Astrocyte of the hippocampus (primary cell): Measurements from ENCODE around the gene HPSE2.
"Not testable (repeated sequence)": the region's sequence is repeated elsewhere in the genome, so short reads cannot be mapped to it uniquely, and the experiment has no call there.

Source experiments
- DNase-seq: peaks from one replicate; pipeline ENCODE4 v3.0.0; 2011; ENCODE audit warnings: low read depth, low spot score

HPSE2 gene

GRCh38 chr10:98568551-98568950, 667.1 kb downstream of the HPSE2 start:
- no peak for DNase-seq

DNA sequence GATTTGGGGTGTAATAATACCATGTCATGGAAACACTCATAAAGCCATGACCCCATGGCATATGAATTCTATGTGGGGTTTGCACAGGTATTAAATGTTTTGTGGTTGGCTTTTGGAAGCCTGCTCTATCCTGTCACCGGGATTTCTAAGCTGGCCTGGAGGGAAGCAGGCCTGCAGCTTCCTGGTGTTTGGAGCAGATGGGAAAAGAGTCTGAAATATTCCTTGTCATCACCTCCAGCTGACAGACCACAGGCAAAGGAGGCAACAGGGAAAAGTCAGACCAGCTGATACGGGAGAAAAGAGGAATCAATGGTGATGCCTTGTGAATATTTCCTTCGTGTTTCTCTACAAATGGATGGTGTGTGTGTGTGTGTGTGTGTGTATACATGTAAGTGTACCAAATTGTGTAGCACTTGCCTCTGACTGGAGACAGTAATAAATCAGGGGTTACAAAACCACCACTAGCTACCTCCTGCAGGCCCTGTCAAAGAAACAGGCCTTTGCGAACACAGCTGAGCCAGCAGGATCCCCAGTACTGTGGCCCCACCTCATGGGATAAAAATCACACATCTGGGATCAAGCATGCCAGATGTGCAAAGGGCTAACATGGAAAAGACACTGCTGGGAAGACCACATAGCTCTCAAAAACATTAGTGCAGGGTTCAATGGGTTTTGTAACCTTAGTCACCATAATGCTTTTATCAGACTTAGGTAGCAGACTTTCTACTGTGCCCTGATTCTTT, 668.1 kb downstream of the HPSE2 start:
- no peak for DNase-seq

DNA sequence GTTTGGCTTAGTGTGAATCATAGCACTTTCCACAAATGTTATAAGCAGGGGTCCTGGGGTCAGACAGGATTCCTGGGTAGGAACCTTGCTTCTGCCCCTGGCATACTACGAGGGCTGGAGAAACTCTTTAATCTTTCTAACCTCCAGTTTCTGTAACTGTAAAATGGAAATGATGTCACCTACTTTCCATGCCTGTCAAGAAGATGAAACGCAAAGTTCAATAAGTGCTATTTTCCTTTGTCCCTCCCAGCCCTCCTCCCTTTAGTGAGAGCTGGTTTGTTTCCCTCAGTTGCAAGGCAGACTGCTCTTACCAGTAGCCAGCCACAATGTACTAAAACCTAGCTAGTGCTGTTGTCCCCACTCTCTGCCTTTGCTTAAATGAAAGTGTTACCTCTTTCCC, 671.8 kb downstream of the HPSE2 start:
- no peak for DNase-seq

GRCh38 chr10:98560565-98560964, 675.1 kb downstream of the HPSE2 start:
- no peak for DNase-seq

GRCh38 chr10:98556061-98556460, 679.6 kb downstream of the HPSE2 start:
- DNase-seq, result no peak

DNA sequence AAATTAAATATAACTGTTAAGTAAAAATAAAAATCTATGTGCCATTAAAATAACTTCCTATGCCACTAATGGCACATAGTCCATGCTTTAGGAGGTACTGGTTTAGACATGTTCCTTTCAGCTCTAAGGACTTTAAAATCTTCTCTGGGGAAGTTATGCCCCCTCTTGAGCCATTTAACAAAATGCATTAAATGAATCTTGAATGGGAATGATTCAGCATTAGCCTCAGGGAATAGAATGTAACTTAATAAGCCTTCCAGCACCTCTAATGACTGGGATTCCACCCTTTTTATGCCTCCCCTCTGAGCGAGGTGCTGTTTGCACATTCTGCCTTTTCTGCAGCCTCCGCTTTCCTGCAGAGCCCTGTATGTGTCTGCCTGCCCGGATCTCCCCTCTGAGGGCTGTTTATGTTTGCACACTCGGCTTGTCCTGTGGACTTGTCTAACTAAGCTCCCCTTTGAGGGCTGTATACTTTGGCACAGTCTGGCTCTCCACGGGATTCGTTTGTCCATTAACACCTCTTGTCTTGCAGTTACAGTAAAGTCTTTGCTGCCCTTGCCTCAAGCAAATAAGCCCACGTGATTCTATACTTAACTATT, 680.5 kb downstream of the HPSE2 start:
- peak; percentile 12 for DNase-seq

- DNase-seq, result not testable (repeated sequence)
These were observed 694.1 kb downstream of the HPSE2 start for GRCh38 chr10:98541561-98541960.

DNA sequence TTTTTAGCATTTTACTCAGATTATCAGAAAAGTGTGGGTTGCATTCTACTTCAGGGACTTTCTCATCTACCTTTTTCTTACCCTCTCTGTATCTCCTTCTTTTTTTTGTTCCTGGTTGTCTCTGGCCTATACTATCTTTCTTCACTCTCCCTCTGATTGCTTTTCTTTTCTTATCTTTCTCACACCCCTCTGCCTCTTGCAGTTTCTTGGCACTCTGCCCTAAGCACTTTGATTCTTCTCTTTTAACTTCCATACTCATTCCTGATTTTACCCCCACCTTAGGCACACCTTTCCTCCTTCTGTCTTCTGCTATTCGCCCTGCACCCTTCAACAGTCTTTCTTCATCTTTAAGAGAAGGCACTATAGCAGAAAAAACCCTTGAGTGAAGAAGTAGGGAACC, 696.1 kb downstream of the HPSE2 start:
- no peak for DNase-seq

GRCh38 chr10:98538472-98538871, 697.2 kb downstream of the HPSE2 start:
- DNase-seq, result no peak

- DNase-seq, result peak; percentile 49
These were observed 699.1 kb downstream of the HPSE2 start for GRCh38 chr10:98536551-98536950.

GRCh38 chr10:98533746-98534445, 701.8 kb downstream of the HPSE2 start:
- no peak for DNase-seq

DNA sequence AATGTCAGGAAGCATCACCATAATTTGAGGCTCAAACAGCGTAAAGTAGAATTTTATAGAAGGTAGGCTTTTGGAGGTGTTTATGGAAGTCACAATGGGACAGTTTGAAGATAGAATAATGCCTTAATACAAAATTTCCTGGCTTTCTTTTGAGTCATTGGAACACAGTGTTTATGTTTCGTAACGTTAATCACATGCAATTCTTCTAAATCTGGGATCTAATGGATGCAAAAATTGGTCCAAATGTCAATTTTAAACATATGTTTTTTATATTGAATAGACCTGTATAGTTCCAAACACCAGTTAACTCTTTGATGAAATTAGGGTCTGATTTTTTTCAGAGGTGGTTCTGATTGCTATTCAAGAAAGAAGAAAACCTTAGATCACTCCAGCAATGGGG, 702.4 kb downstream of the HPSE2 start:
- no peak for DNase-seq

GRCh38 chr10:98528805-98529183, 706.9 kb downstream of the HPSE2 start:
- DNase-seq, result no peak

- DNase-seq, result no peak
These were observed 707.4 kb downstream of the HPSE2 start for GRCh38 chr10:98528166-98528804.

DNA sequence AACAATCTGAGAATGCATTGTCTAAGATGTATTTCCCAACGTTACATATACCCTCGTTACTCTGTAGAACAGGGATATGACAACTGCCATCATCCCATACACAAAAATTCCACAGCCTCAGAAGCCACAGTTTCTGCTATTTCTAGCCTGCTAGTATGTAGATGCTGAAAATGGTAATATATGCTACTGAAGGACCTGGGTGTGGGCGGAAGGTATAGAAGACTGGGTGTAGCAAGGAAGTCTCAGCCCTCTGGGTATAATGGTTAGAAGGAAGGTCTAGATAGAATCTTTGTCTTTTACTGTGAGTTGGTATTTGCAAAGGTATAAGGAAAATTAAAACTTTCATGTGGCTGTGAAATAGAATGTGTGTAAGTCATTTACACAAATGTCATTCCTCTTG, 709.7 kb downstream of the HPSE2 start:
- DNase-seq, result no peak

GRCh38 chr10:98524124-98524523, 711.5 kb downstream of the HPSE2 start:
- no peak for DNase-seq

- no peak for DNase-seq
These were observed 715.8 kb downstream of the HPSE2 start for GRCh38 chr10:98519841-98520240.

GRCh38 chr10:98517672-98518071, 718.0 kb downstream of the HPSE2 start:
- DNase-seq, result no peak

DNA sequence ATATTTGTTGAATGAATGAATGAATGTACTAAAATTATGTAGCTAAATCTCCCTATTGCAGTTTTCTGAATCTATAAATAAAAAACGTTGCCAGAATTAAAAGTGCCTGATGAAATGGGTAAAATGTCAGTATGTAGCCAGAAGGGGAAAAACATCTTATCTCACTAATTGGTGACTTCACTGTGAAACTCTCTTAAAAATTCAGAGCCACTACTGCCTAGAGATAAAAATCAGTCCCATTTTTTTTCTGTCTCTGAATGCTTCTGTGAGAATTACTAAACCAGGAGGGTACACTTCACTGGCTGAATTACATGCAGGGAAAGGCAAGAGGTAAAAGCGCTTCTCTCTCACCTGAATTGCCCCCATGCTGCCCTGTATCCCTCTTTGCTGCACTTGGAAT, 719.3 kb downstream of the HPSE2 start:
- no peak for DNase-seq

DNA sequence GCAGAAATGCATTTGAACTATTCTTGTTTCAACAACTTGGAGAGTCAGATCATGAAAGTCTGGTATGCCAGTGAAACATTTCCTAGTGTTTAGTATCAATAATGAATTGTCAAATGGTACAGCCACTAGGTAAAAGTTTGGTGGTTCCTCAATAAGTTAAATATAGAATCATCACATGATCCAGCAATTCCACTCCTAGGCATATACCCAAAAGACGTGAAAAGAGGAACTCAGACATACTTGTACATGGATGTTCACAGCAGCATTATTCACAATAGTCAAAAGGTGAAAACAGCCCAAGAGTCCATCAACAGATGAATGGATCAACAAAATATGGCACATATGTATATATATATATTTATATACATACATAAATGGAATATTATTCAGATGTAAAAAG, 721.9 kb downstream of the HPSE2 start:
- no peak for DNase-seq

- DNase-seq, result no peak
These were observed 723.8 kb downstream of the HPSE2 start for GRCh38 chr10:98511876-98512275.

- DNase-seq, result no peak
These were observed 725.1 kb downstream of the HPSE2 start for GRCh38 chr10:98510412-98510995.
